Glomerular visceral epithelial cell (primary cell): ENCODE measurements around the gene DPF3.

Experiments used
- DNase-seq: peaks from one replicate; pipeline ENCODE4 v3.0.0-alpha.2; 2016; ENCODE audit errors: extremely low spot score

DPF3 gene

GRCh38 chr14:72600551-72601330 is 293.2 kb downstream of the DPF3 start:
- no peak for DNase-seq

- DNase-seq, result no peak
These were observed 294.1 kb downstream of the DPF3 start for GRCh38 chr14:72599579-72600470.

DNA sequence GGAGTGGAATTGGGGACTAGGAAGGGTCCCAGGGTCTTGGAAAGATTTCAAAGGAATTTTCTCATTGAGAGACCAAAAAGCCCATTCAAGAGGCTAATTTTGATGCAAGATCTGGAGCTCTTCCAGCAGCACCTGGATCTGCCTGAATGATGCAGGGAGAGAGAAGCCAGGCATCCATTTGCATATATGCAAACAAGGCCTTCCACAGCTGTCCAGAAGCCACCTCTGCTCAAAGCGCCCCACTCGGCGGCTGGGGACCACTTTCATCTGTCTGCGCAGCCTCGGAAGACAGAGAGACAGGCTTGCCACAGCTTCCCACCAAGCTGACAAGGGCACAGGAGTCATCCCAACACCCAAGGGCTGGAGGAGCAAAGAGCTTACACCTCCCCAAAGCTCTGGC is 295.6 kb downstream of the DPF3 start:
- DNase-seq, result no peak

- DNase-seq, result no peak
These were observed 296.4 kb downstream of the DPF3 start for GRCh38 chr14:72597252-72598233.

- no peak for DNase-seq
These were observed 298.6 kb downstream of the DPF3 start for GRCh38 chr14:72595152-72595862.

GRCh38 chr14:72594099-72594901 is 299.6 kb downstream of the DPF3 start:
- DNase-seq, result no peak

DNA sequence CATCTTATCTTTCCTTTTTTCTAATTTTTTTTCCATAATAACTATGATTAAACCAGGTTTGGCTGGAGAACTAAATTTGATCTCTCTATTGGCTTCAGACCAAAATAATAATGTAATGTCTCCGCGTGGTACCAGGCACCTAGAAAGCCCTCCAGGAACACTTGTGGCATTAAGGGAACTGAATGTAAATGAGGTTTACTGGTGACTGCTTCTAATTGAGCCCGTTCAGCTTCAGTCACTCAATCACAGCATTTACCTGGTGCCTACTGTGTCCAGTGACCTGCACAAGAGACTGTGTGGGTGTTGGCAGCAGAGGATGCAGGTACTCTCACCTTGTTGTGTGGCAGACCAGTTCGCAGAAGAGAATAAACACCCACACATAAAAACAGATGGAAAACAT is 302.5 kb downstream of the DPF3 start:
- DNase-seq, result no peak

DNA sequence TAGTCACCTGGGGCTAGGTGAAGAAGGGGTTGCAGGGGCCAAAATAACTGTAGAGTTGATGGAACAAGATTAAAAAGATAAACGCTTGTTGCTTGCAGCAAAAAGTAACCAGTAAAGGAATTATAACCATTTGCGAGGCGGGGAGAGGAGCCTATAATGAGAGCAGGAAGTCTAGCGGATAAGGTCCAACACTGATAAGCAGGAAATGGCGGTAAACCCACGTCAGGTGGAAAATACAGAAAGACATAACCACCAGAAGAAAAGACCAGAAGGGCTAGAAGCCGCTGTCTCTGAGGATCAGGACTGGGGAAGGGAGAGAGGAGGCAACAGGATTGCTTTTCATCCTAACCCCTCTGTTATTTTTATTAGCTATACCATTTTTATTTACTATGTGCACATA is 303.3 kb downstream of the DPF3 start:
- DNase-seq, result no peak

DNA sequence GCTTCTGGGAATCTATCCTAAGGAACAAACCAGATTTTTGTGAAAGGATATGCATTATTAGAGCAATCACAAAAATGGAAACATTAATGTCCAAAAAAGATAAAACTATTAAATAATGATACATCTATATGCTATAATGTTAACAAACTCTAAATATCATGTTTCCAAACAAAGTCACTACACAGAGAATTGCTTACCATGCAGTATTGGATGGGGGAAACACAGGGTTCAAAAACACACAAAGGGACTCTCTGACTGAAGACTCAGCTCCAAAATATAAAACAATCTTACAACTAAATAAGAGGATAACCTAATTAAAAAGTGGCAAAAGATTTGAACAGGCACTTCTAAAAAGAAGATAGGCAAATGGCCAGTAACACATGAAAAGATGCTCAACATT is 304.2 kb downstream of the DPF3 start:
- no peak for DNase-seq

- DNase-seq, result no peak
These were observed 305.4 kb downstream of the DPF3 start for GRCh38 chr14:72588521-72588920.

GRCh38 chr14:72583316-72584272 is 310.3 kb downstream of the DPF3 start:
- no peak for DNase-seq

GRCh38 chr14:72582582-72582981 is 311.3 kb downstream of the DPF3 start:
- no peak for DNase-seq

- DNase-seq, result no peak
These were observed 315.4 kb downstream of the DPF3 start for GRCh38 chr14:72578514-72578913.

- DNase-seq, result no peak
These were observed 316.4 kb downstream of the DPF3 start for GRCh38 chr14:72577521-72577920.

DNA sequence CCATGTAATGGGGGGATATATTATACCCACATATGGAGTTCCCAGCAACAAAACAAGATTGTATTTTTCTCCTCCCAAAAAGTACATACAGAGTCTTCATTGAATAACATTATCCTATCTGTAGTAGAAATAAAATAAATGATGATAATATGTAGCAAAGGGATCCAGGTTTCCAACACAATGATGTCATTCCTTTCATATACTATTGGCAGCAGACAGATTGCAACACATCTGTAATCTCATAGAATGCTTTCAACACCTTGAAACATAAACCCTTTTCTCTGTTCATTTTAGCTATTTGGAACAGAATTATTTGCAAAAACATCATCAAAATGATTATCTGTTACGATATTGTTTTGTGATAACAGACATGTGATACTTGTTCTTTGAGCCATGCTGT is 317.6 kb downstream of the DPF3 start:
- no peak for DNase-seq

DNA sequence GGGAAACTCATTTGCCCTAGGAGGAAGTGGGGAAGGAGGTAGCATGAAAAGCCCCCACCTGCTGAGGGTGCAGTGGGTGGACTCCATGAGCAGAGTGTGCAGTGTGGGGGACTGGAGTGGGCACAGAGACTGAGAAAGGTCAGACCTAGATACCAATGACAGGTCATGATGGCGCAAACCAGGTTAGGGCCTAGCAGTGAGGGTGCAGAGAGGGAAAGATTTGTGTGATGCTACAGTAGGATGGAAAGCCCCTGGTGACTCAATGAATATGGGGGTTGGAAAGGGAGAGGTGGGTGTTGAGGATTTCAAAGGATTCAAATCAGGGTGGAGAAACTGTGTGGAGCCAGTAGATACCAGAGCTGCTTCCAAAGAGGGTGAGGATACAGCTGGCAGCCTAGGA is 319.2 kb downstream of the DPF3 start:
- DNase-seq, result no peak

DNA sequence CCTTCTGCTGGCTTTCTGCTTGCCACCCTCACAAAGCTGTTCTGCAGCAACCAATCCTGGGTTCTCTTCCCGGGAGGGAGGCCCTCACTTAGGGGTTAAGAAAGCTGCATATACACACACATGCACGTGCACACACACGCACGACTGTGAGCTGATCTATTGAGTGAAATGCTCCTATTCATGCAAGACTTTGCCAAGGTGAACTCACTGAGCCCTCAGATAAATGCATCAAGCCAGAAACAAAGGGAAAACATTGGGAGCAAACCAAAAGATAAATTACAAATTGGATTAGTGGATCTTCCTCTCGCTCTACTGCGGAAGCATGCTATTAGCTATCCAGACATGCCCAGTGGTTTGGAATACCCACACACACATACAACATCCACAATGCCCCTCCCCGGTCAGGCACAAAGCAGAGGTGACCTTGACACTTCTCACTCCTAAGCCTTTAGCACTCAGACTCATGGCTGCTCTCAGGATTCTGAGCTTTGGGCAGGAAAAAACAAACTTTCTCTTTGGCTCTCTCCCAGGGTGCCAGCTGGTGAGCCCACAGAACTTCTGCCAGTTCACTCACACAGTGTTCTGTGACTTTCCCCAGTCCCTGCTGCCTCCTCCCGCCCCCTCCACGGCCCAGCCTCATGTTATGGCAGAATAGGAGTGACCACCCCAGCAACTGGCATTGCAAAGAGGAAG is 320.0 kb downstream of the DPF3 start:
- DNase-seq, result no peak
